Esophagus muscularis mucosa (tissue), 4 donors: ENCODE results near the gene BCR. TPM values are rescaled to one million over a fixed set of nuclear protein-coding genes. Genes with fewer than 3 reads are reported as not detected.

ENCODE experiments used
- DNase-seq: peaks from one replicate; pipeline ENCODE4 v3.0.0-alpha.2; 2017; ENCODE audit errors: extremely low spot score
- H3K27ac ChIP-seq, 4 donors: fragments of 200-600 bp; sonication (generic); replicated peaks in 1 of 4; 1 replicate in 3 of 4; 2 replicates in 1 of 4; pipeline ENCODE4 v1.5.1; 2016 to 2019; ENCODE audit warnings: mild to moderate bottlenecking in 1 of 4
- H3K27me3 ChIP-seq, 4 donors: fragments of 200-600 bp; sonication (generic); one replicate each; pipeline versions ENCODE4 v1.5.1 to v1.6.0; 2016 to 2019
- H3K36me3 ChIP-seq, 4 donors: fragments of 200-600 bp; sonication (generic); one replicate each; pipeline ENCODE4 v1.5.1; 2016 to 2019
- H3K4me1 ChIP-seq, 4 donors: fragments of 200-600 bp; sonication (generic); one replicate each; pipeline ENCODE4 v1.5.1; 2016 to 2019
- H3K4me3 ChIP-seq, 4 donors: fragments of 200-600 bp; sonication (generic); 1 replicate in 2 of 4; 2 replicates in 2 of 4; pipeline ENCODE4 v1.5.1; 2016 to 2019; ENCODE audit warnings: mild to moderate bottlenecking in 4 of 4, moderate library complexity in 1 of 4
- H3K9me3 ChIP-seq, 4 donors: fragments of 200-600 bp; sonication (generic); 1 replicate in 3 of 4; 2 replicates in 1 of 4; pipeline ENCODE4 v1.5.1; 2016 to 2019
- CTCF ChIP-seq, 3 experiments: fragments of 200-600 bp in 2 of 3; fragments of 450-650 bp in 1 of 3; sonication (generic) in 2 of 3; IDR thresholded peaks; one replicate each; pipeline ENCODE4 v1.5.1; 2017 to 2019; ENCODE audit warnings: antibody characterized with exemption in 3 of 3, mild to moderate bottlenecking in 2 of 3, moderate library complexity in 1 of 3
- EP300 ChIP-seq: sonication (generic); formaldehyde crosslinking; IDR thresholded peaks from one replicate; pipeline ENCODE4 v1.6.1; 2017; ENCODE audit warnings: antibody characterized with exemption
- POLR2A ChIP-seq: fragments of 450-650 bp; IDR thresholded peaks from one replicate; pipeline ENCODE4 v1.6.1; 2017; ENCODE audit warnings: antibody characterized with exemption, moderate library complexity, mild to moderate bottlenecking, low read depth
- POLR2AphosphoS5 ChIP-seq, 2 donors: sonication (generic); formaldehyde crosslinking; IDR thresholded peaks; one replicate each; pipeline ENCODE4 v1.6.1; 2017; ENCODE audit warnings: antibody characterized with exemption in 2 of 2
- WGBS: methylation state at CpG from one replicate; pipeline ENCODE4 v1.1.5; 2018; 5-methylcytosine and 5-hydroxymethylcytosine counted together
- intact Hi-C: fragments of 100-400 bp; cut with DNase I; formaldehyde crosslinking; loops from one replicate; pipeline ENCODE4 v1.15.1; 2023
- total RNA-seq, 4 donors: library from RNA; depleted of rRNA; stranded (reverse); fragments of >200 nt; gene quantifications; one replicate each; pipeline versions ENCODE4 v1.1.0 to v1.2.1, GENCODE V29; 2016

BCR gene
- total RNA-seq, 4 donors from 2014 or later, result 35.7 to 58.5 (median 48.0) TPM

- TF ChIP-seq POLR2A, result no peak
- TF ChIP-seq EP300, result no peak
- TF ChIP-seq CTCF (IDR thresholded peaks at IDR 0.05), result no peak
- TF ChIP-seq POLR2AphosphoS5 (IDR thresholded peaks at IDR 0.05), result no peak
- peak overlapping the region; percentile 51 to 67 (median 58) for H3K4me3 ChIP-seq
- H3K36me3 ChIP-seq, result peaks cover 0 to 21% (median 6%) of the 10 kb centered on the region in 4 donors
- no peaks in the 10 kb centered on the region for H3K9me3 ChIP-seq
- DNase-seq, result no peak
- H3K27ac ChIP-seq, result peak overlapping the region; percentile 68 to 87 (median 78)
- peaks cover 25 to 58% (median 52%) of the 10 kb centered on the region in 4 donors for H3K4me1 ChIP-seq
- WGBS, result 79% methylated on average over 2 of the region's 2 CpGs
- no peaks in the 10 kb centered on the region for H3K27me3 ChIP-seq
- intact Hi-C loops, result no loop called here
These were observed 34.3 kb upstream of the BCR start for GRCh38 chr22:23145878-23146470.

GRCh38 chr22:23146478-23147205 is 33.7 kb upstream of the BCR start:
- 87% methylated on average over 7 of the region's 8 CpGs for WGBS

DNA sequence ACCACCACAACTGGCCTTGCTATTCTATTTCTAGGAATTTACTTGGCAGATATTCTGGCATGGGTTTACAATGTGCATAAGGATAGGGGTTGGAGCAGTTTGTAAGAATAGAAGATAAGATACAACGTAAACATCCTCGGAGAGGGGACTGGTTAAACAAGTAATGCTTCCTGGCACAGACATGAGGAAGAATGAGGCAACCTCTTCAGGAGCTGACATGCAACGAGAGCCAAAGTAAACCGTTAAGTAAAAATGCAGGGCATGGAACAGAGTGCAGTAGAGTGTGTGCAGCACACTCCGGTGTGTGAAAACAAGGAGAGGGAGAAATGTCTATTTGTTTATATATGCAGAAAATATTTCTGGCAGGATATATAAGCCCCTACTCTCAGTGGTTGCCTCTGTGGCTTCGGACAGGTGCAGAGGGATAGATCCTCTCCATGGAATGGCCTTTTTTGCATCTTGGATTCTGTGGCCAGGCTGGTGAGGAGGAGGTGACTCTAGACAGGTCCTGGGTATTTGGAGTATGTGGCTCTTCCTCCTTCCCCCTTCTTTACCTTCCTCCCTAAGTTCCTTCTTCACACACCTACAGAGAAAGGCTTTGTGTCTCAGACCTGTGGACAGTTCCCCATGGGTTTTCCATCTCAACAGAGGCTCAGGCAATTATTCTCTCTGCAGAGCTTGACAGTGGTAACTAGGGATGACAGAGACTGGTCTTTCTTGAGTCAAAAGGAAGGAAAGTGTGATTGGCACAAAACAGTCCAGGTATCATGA is 32.5 kb upstream of the BCR start:
- TF ChIP-seq POLR2A (no peak), CTCF (IDR thresholded peaks at IDR 0.05) (no peak), POLR2AphosphoS5 (IDR thresholded peaks at IDR 0.05) (peak in 1 of 2 donors; percentile 27)
- H3K27ac ChIP-seq, result peak overlapping the region in 3 of 4 donors; percentile 52 to 87 (median 53)
- intact Hi-C loops, result no loop called here
- 22% methylated on average over 6 of the region's 6 CpGs for WGBS
- no peaks in the 10 kb centered on the region for H3K27me3 ChIP-seq
- H3K9me3 ChIP-seq, result no peaks in the 10 kb centered on the region
- peaks cover 0 to 39% (median 16%) of the 10 kb centered on the region in 4 donors for H3K36me3 ChIP-seq
- DNase-seq, result no peak
- no peak overlapping the region for H3K4me3 ChIP-seq
- H3K4me1 ChIP-seq, result peaks cover 12 to 42% (median 38%) of the 10 kb centered on the region in 4 donors

More at GRCh38 chr22:23146478-23147205, 33.7 kb upstream of the BCR start:
- no peak for DNase-seq
- peak overlapping the region in 3 of 4 donors; percentile 68 to 87 (median 85) for H3K27ac ChIP-seq
- H3K4me3 ChIP-seq, result no peak overlapping the region
- H3K4me1 ChIP-seq, result peaks cover 22 to 54% (median 48%) of the 10 kb centered on the region in 4 donors
- H3K9me3 ChIP-seq, result no peaks in the 10 kb centered on the region
- peaks cover 0 to 28% (median 10%) of the 10 kb centered on the region in 4 donors for H3K36me3 ChIP-seq
- no peaks in the 10 kb centered on the region for H3K27me3 ChIP-seq
- TF ChIP-seq POLR2AphosphoS5 (IDR thresholded peaks at IDR 0.05) (no peak), EP300 (no peak)
- intact Hi-C loops, result no loop called here

- Histone ChIP-seq H3K27ac (no peak overlapping the region), H3K36me3 (peaks cover 0 to 59% (median 21%) of the 10 kb centered on the region in 4 donors), H3K4me1 (peaks cover 10 to 35% (median 31%) of the 10 kb centered on the region in 4 donors), H3K27me3 (no peaks in the 10 kb centered on the region), H3K4me3 (no peak overlapping the region), H3K9me3 (no peaks in the 10 kb centered on the region)
- TF ChIP-seq CTCF (IDR thresholded peaks at IDR 0.05), result no peak
- TF ChIP-seq POLR2A, result no peak
- TF ChIP-seq POLR2AphosphoS5 (IDR thresholded peaks at IDR 0.05), result no peak
- TF ChIP-seq EP300, result no peak
- intact Hi-C loops, result no loop called here
- WGBS, result 80% methylated on average over 15 of the region's 15 CpGs
- no peak for DNase-seq
These were observed 30.5 kb upstream of the BCR start for GRCh38 chr22:23149743-23150238.

DNA sequence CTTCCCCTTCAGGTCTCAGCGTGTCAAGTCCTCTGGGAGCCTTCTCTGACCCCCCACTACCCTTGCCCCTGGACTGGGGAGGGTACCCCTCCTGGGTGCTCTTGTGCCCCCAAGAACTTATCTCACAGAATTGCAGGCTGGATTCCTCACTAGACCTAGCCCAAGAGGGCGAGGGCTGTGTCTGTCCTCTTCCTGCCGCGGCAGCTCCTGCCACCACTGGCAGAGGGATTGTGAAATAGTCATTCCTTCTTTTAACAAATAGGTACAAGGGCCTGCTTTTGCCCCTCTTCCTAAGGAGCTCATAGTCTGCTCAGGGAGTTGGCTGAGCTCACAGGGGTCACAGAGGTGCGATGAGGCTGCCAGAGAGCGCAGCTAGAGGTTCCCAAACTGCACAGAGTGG is 29.5 kb upstream of the BCR start:
- Histone ChIP-seq H3K9me3 (no peaks in the 10 kb centered on the region), H3K27ac (no peak overlapping the region), H3K4me1 (peaks cover 0 to 26% (median 22%) of the 10 kb centered on the region in 4 donors), H3K36me3 (peaks cover 0 to 67% (median 24%) of the 10 kb centered on the region in 4 donors), H3K27me3 (no peaks in the 10 kb centered on the region), H3K4me3 (no peak overlapping the region)
- intact Hi-C loops, result no loop called here
- TF ChIP-seq EP300 (no peak), POLR2A (no peak), CTCF (IDR thresholded peaks at IDR 0.05) (no peak), POLR2AphosphoS5 (IDR thresholded peaks at IDR 0.05) (no peak)
- WGBS, result 83% methylated on average over 5 of the region's 6 CpGs
- no peak for DNase-seq
